DOHH2 (cell line): ENCODE results near the gene DNM1L.

Experiments
- H3F3A ChIP-seq: fragments of 200-600 bp; sonication (generic), shearing (Covaris generic); 2 replicates; pipeline ENCODE4 v1.6.0; 2016; ENCODE audit warnings: antibody characterized with exemption, mild to moderate bottlenecking; ENCODE audit not compliant: control insufficient read depth, insufficient read depth
- H3K27ac ChIP-seq: fragments of 200-600 bp; sonication (generic); 2 replicates; pipeline ENCODE4 v1.5.1; 2014; ENCODE audit warnings: low read depth, mild to moderate bottlenecking, low read length, moderate library complexity
- H3K27me3 ChIP-seq: fragments of 200-600 bp; sonication (generic); 2 replicates; pipeline ENCODE4 v1.6.1; 2014; ENCODE audit warnings: mild to moderate bottlenecking, low read length, mixed read lengths; ENCODE audit not compliant: control insufficient read depth
- H3K36me3 ChIP-seq: fragments of 200-600 bp; sonication (generic); 2 replicates; pipeline ENCODE4 v1.6.1; 2014; ENCODE audit warnings: mild to moderate bottlenecking, low read length, moderate library complexity, mixed read lengths; ENCODE audit not compliant: control insufficient read depth
- H3K4me1 ChIP-seq: fragments of 200-600 bp; sonication (generic); 2 replicates; pipeline ENCODE4 v1.6.1; 2014; ENCODE audit warnings: mild to moderate bottlenecking, low read length, mixed read lengths; ENCODE audit not compliant: control insufficient read depth
- H3K4me2 ChIP-seq: fragments of 200-600 bp; sonication (generic); 2 replicates; pipeline ENCODE4 v1.6.0; 2014; ENCODE audit warnings: mild to moderate bottlenecking, low read length, moderate library complexity
- H3K4me3 ChIP-seq: fragments of 200-600 bp; sonication (generic); 2 replicates; pipeline ENCODE4 v1.5.1; 2014; ENCODE audit warnings: mild to moderate bottlenecking, low read length, mixed read lengths
- H3K79me2 ChIP-seq: fragments of 200-600 bp; sonication (generic); 2 replicates; pipeline ENCODE4 v1.6.1; 2014; ENCODE audit warnings: mild to moderate bottlenecking, low read length, mixed read lengths; ENCODE audit not compliant: control insufficient read depth
- H3K9me2 ChIP-seq: fragments of 200-600 bp; sonication (generic); replicated peaks from 2 replicates; pipeline ENCODE4 v1.6.1; 2014; ENCODE audit warnings: mild to moderate bottlenecking, low read length, mixed read lengths; ENCODE audit not compliant: control insufficient read depth
- H3K9me3 ChIP-seq: fragments of 200-600 bp; sonication (generic); 2 replicates; pipeline ENCODE4 v1.6.1; 2014; ENCODE audit warnings: antibody characterized with exemption, low read length, mixed read lengths; ENCODE audit not compliant: control insufficient read depth, insufficient read depth
- H4K20me1 ChIP-seq: fragments of 200-600 bp; sonication (generic); 2 replicates; pipeline ENCODE4 v1.6.0; 2014; ENCODE audit warnings: low read depth, mild to moderate bottlenecking, antibody characterized with exemption, low read length, moderate library complexity; ENCODE audit not compliant: control insufficient read depth, insufficient read depth
- EZH2phosphoT487 ChIP-seq: fragments of 200-600 bp; sonication (generic); IDR thresholded peaks from 2 replicates; pipeline ENCODE4 v1.6.1; 2017; ENCODE audit warnings: borderline replicate concordance, mild to moderate bottlenecking, antibody characterized with exemption, low read length, moderate library complexity, mixed read lengths
- TF ChIP-seq, protein P1 (sequence below): fragments of 200-600 bp; sonication (generic); IDR thresholded peaks from one replicate; pipeline ENCODE4 v1.5.1; 2014; ENCODE audit warnings: antibody characterized with exemption, mild to moderate bottlenecking, low read depth, low read length; ENCODE audit not compliant: poor library complexity, severe bottlenecking

The DNM1L gene

DNA sequence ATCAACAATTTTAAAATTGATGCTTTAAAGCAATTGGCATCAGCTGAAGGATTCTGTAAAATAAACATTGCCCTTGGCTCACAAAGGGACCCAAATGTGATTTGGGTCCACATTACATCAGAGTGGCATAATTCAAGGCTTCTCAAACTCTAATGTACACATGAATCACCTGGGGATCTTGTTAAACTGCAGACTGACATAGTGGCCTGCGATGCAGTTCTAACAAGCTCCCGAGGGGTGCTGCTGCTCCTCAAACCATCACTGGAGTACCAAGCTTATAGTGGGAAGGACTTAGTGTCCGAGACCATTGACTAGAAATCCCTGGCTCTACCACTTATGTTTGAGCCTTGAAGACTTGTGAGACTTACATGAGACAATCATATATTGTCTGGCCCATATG, 31.8 kb upstream of the DNM1L start:
- H3K4me1 ChIP-seq: no peaks in the 10 kb centered on the region
- no peak overlapping the region for H3K27ac ChIP-seq
- H3K4me2 ChIP-seq: no peak overlapping the region
- H3K9me2 ChIP-seq: no peaks in the 10 kb centered on the region
- TF ChIP-seq, protein P1, sequence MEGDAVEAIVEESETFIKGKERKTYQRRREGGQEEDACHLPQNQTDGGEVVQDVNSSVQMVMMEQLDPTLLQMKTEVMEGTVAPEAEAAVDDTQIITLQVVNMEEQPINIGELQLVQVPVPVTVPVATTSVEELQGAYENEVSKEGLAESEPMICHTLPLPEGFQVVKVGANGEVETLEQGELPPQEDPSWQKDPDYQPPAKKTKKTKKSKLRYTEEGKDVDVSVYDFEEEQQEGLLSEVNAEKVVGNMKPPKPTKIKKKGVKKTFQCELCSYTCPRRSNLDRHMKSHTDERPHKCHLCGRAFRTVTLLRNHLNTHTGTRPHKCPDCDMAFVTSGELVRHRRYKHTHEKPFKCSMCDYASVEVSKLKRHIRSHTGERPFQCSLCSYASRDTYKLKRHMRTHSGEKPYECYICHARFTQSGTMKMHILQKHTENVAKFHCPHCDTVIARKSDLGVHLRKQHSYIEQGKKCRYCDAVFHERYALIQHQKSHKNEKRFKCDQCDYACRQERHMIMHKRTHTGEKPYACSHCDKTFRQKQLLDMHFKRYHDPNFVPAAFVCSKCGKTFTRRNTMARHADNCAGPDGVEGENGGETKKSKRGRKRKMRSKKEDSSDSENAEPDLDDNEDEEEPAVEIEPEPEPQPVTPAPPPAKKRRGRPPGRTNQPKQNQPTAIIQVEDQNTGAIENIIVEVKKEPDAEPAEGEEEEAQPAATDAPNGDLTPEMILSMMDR: no peak
- no peak for TF ChIP-seq EZH2phosphoT487
- no peaks in the 10 kb centered on the region for H3F3A ChIP-seq
- no peaks in the 10 kb centered on the region for H3K36me3 ChIP-seq
- H3K79me2 ChIP-seq: no peaks in the 10 kb centered on the region
- H3K27me3 ChIP-seq: no peaks in the 10 kb centered on the region
- H4K20me1 ChIP-seq: no peaks in the 10 kb centered on the region
- no peaks in the 10 kb centered on the region for H3K9me3 ChIP-seq
- H3K4me3 ChIP-seq: no peak overlapping the region

DNA sequence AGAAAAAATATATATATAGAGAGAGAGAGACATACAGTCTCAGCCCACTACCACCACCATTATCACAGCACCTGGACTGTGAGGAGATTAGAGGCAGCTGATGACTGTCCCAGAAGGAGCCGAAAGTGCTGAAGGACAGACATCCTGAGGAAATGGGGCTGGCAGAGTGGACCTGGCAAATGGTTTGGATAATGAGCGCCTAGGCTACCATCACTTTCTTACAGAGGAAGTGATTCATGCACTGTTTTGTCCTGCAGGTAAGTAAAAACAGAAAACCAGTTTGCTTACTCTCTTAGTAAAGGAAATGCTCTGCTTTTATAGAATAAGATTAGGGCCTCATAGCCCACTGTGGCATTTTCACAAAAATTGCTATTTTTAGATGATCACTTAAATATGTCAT, 28.6 kb upstream of the DNM1L start:
- no peak overlapping the region for H3K27ac ChIP-seq
- H3K9me2 ChIP-seq: no peaks in the 10 kb centered on the region
- no peaks in the 10 kb centered on the region for H3K36me3 ChIP-seq

DNA sequence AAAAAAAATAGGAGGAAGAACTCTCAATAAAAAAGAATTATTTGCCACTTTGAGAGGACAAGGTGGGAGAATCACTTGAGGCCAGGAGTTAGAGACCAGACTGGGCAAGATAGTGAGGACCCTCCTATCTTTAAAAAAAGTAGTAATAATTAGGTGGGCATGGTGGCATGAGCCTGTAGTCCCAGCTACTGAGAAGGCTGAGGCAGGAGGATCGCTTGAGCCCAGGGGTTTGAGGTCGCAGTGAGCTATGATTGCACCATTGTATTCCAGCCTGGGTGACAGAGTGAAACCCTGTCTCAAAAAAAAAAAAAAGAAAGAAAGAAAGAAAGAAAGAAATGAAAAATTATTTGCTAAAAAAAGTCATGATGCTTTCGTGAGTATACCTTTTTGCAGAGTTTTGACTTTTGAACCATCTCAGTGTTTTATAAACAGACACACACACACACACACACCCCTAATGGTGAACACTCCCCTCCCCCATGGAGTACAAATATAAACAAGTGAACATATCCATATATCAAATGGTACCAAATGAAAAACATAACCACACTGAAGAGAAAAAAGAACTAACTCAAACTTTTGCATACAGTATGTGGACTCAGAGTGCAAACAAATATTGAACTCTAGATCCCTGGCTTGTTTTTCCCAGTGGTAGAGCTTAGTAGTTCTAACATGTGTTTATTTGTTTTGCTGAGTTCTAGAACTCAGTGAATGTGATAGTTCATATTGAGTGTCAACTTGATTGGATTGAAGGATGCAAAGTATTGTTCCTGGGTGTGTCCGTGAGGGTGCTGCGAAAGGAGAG, 27.7 kb upstream of the DNM1L start:
- Histone ChIP-seq H3K4me1 (no peaks in the 10 kb centered on the region), H3K27me3 (no peaks in the 10 kb centered on the region), H3F3A (no peaks in the 10 kb centered on the region), H3K4me2 (no peak overlapping the region), H3K27ac (no peak overlapping the region), H3K79me2 (no peaks in the 10 kb centered on the region), H3K4me3 (no peak overlapping the region), H3K9me2 (no peaks in the 10 kb centered on the region), H3K36me3 (no peaks in the 10 kb centered on the region), H4K20me1 (no peaks in the 10 kb centered on the region), H3K9me3 (no peaks in the 10 kb centered on the region)
- no peak for TF ChIP-seq EZH2phosphoT487
- TF ChIP-seq, protein P1: no peak

More for the DNA sequence above, 28.6 kb upstream of the DNM1L start:
- Histone ChIP-seq H3K79me2 (no peaks in the 10 kb centered on the region), H3K4me2 (no peak overlapping the region), H3K4me1 (no peaks in the 10 kb centered on the region), H3K4me3 (no peak overlapping the region), H3K9me3 (no peaks in the 10 kb centered on the region), H3K27me3 (no peaks in the 10 kb centered on the region), H4K20me1 (no peaks in the 10 kb centered on the region), H3F3A (no peaks in the 10 kb centered on the region)
- TF ChIP-seq EZH2phosphoT487: no peak
- TF ChIP-seq, protein P1: no peak
